HG03460 (cell line): ENCODE results near the gene CDCP2.

ENCODE experiments used
- ATAC-seq: cut with Tn5 transposase; IDR thresholded peaks from one replicate; pipeline ENCODE4 v1.9.1; 2021; ENCODE audit not compliant: unreplicated experiment

The CDCP2 gene

GRCh38 chr1:54152696-54153095, at the start of gene CDCP2:
TSS of gene CDCP2 (minus strand) at chr1:54153000. CDS start at chr1:54152922, 78 bp downstream.
- no peak for ATAC-seq

GRCh38 chr1:54200519-54200997, 47.8 kb upstream of the CDCP2 start:
- ATAC-seq, result peak; percentile 5

- ATAC-seq, result peak; percentile 98
These were observed 47.1 kb upstream of the CDCP2 start, which contains the start of the genes CYB5RL and MRPL37 for GRCh38 chr1:54199765-54200518. TSS of gene CYB5RL (minus strand) at chr1:54200030. CDS start at chr1:54195616, 4,414 bp downstream. TSS of gene MRPL37 (plus strand) at chr1:54200167. CDS start at chr1:54200244, 77 bp downstream.

GRCh38 chr1:54199151-54199764, 46.5 kb upstream of the CDCP2 start:
- peak; percentile 1 for ATAC-seq

- ATAC-seq, result no peak
These were observed 40.7 kb upstream of the CDCP2 start for GRCh38 chr1:54193453-54193852.

- ATAC-seq, result no peak
These were observed 38.7 kb upstream of the CDCP2 start for GRCh38 chr1:54191525-54191924.

- ATAC-seq, result no peak
These were observed 37.7 kb upstream of the CDCP2 start for GRCh38 chr1:54190526-54190925.

DNA sequence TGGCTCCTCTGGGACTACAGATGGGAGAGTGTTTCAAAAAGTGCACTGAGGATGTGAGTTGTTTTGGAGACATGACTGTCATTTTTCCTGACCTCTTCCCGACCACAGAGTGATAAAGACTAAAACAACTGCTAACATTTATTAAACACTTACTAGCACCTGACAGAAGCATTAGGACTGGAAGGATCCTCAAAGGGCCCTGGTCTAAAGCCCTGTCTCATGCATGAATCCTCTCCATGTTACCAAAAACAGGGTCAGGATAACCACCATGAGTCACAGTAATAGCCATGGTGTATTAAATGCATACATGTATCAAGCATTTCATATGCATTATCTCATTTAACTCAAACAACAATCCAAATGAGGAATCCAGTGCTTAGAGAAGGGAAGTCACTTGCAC, 35.5 kb upstream of the CDCP2 start:
- ATAC-seq, result no peak

- no peak for ATAC-seq
These were observed 33.3 kb upstream of the CDCP2 start for GRCh38 chr1:54186056-54186455.

DNA sequence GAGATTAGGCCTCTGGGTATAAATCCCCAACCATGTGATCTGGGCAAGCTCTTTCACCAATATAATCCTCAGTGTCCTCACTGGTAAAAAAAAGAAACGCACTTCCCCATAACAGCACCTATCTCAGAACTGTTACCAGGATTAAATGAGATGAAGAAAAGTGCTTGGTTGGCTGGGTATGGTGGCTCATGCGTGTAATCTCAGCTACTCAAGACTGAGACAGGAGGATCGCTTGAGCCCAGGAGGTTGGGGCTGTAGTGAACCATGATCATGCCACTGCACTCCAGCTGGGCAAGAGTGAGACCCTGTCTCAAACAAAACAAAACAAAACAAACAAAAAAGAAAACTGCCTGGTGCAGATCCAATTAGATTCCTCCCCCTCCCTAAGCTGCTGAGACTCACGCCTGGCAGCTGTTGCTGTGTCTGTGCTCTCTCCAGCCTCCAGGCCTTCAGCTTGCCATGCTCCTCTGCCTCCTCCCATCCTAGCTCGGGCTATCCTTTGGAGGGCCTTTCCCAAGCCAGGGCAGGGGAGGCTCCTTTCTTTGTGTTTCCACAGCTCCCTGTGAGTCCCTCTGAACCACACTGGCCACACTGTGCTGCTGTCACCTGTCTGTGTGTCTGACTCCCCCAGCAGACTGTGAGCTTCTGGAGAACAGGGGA, 28.0 kb upstream of the CDCP2 start:
- no peak for ATAC-seq

DNA sequence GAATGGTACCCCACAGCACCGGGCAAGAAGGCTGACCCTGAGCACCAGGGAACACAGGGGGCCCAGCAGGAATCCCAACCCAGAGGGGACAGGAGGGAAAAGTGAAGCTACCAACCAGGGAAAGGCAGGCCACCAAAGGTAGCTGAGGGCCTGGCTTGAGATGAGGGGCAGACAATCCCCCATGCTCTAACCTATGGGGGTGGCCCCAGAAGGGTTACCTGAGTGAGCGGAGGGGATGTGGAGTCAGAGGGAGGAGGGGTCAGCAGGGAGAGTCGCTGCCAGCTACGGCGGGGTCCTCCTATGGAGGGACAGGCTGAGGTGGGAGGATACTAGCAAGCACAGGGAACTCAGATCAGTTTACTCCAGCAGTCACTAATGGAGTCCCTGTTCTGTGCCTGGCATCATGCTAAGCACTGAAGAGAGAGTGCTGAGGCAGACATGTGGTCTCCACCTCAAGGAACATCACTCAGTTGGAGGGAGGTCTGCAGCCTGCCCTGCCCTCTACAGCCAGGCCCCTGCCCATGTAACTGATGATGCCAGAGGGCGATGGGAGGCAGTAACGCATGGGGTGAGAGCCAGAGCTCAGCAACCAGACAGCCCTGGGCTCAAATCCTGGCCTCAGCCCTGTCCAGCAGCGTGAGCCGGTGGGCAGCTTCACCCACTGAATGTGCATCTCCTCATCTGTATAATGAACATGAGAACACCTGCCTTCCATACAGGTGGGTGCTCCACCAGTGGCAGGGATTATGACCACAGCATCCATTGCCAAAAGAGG, 25.7 kb upstream of the CDCP2 start:
- no peak for ATAC-seq

DNA sequence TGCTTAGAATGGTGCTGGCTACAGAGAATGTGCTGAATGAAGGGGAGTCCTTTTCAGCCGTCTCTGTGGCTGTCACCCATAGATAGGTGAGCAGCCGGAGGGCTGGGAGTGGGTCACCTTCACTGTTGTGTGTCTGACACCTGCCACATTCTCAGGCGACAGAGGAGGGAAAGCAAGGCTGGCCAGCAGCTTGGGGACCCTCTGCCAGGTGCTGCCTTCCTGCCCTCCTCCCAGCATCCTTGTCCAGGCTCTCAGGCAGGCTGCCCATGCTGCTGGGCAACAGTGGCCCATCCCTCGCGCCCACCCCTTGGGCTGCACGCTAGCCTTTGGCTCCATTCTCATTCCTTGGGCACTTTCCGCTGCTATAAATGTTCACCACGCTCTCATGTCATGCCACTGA, 24.9 kb upstream of the CDCP2 start:
- no peak for ATAC-seq

DNA sequence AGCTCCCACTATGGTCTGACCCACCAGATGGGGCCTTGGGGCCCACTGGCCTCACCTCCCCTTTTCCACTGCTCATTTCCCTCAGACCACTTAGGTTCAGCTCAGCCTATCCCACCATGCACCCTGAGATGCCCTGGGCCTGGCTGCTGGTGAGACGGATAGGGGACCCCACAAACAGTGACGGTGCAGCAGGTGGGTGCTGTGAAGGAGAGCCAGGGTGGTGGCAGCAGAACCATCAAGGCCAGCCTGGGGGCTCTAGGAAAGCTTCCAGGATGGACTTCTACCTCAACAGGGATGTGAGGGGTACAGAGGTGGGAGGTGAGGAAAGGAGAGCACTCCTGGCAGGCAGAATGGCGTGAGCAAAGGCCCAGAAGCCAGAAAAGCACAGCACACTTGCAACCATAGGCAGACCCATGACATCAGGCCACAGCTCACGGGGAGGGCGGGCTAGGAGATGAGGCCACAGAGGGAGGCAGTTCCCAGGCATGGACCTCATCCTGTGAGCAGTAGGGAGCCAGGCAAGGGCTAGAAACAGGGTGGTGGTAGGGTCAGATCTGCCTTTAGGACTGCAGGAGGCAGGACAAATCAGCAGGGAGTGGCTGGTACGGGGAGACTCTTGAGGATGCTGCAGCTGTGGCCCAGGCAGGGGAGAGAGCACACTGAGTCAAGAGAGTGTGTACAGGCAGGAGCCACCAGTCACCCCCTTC, 24.0 kb upstream of the CDCP2 start:
- ATAC-seq, result no peak

DNA sequence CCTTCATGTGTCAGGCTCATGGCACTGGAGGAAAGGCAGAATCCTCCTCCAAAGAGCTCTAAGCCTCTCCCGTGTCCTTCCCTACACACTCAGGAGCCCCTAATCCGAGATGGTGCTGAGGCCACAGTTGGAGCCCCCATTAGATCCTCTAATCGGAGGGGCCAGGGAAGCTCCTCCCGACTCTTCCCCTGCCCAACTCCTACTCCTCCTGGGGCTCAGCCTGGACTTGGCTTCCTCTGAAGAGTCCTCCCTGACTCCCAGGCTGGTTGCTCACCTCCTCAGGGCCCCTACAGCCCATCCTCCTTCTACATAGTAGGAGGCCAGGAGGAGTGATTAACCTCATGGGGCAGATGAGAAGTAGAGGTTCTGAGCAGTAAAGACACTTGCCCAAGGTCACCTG, 21.3 kb upstream of the CDCP2 start:
- no peak for ATAC-seq

GRCh38 chr1:54173681-54174080, 20.9 kb upstream of the CDCP2 start:
- ATAC-seq, result no peak

- ATAC-seq, result no peak
These were observed 20.1 kb upstream of the CDCP2 start for GRCh38 chr1:54172614-54173599.

DNA sequence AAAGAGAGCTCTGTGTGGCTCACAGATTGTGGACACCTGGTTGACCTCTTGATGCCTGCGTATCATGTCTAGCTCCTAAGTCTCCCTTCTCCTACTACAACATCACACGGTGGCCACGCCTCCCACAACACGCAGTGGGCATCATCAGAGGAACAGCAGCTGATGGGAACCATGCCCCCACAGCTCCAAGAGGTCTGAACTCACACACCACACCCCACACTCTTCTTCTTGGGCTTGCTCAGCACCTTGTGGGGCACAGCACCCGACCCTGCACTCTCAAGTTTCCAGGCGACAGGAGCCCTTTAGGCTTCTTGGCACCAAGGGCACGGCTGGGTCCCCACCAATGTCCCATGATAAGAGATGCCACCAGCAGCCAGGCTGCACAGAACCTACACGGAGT, 18.8 kb upstream of the CDCP2 start:
- ATAC-seq, result no peak

- no peak for ATAC-seq
These were observed 18.2 kb upstream of the CDCP2 start for GRCh38 chr1:54171016-54171415.

DNA sequence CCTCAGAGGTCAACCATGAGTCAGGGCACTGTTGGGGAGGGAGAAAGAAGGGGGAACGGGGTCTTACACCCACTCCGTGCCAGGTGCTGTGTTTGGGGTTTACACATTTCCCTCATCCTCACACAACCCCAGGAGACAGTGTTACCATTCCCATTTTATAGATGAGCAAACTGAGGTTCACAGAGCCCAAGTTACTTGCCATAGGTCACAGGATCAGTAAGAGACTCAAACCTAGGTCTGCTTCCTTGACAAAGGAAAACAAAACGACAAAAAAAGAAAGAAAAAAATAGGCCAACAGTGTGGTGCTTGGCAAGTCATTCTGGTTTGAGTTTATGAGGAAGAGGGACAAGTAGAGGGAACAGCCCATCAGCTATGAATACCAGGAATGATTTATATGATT, 16.3 kb upstream of the CDCP2 start:
- no peak for ATAC-seq
